KMS-11 (cell line): ENCODE data around the gene KCNF1.
A peak's percentile ranks its signal among the peaks of the same experiment; 100 is the strongest.

Source experiments
- H2AFZ ChIP-seq: fragments of 200-600 bp; sonication (generic); 2 replicates; pipeline ENCODE4 v1.6.1; 2016; ENCODE audit warnings: antibody characterized with exemption, mixed run types, low read depth
- H3K27ac ChIP-seq: fragments of 200-600 bp; sonication (generic); 2 replicates; pipeline ENCODE4 v1.6.1; 2016; ENCODE audit warnings: mild to moderate bottlenecking, mixed run types
- H3K27me3 ChIP-seq: fragments of 200-600 bp; sonication (generic); 2 replicates; pipeline ENCODE4 v1.6.1; 2017; ENCODE audit warnings: mild to moderate bottlenecking, low read depth, mixed run types, moderate library complexity; ENCODE audit not compliant: insufficient read depth
- H3K36me3 ChIP-seq: fragments of 200-600 bp; sonication (generic); 2 replicates; pipeline ENCODE4 v1.6.1; 2017; ENCODE audit warnings: mild to moderate bottlenecking, mixed run types; ENCODE audit not compliant: insufficient read depth
- H3K4me1 ChIP-seq: fragments of 200-600 bp; sonication (generic); 2 replicates; pipeline ENCODE4 v1.6.1; 2016; ENCODE audit warnings: mild to moderate bottlenecking, low read depth, mixed run types; ENCODE audit not compliant: poor library complexity, severe bottlenecking
- H3K4me2 ChIP-seq: fragments of 200-600 bp; sonication (generic); 2 replicates; pipeline ENCODE4 v1.7.0; 2016; ENCODE audit warnings: mild to moderate bottlenecking, mixed run types
- H3K4me3 ChIP-seq: fragments of 200-600 bp; sonication (generic); IDR thresholded peaks from 2 replicates; pipeline ENCODE4 v1.6.1; 2017; ENCODE audit warnings: low read depth, low read length, mixed read lengths; ENCODE audit not compliant: insufficient read depth
- H3K79me2 ChIP-seq: fragments of 200-600 bp; sonication (generic); 2 replicates; pipeline ENCODE4 v1.6.1; 2016; ENCODE audit warnings: low read depth, mixed run types; ENCODE audit not compliant: insufficient read depth
- H3K9ac ChIP-seq: fragments of 200-600 bp; sonication (generic); 2 replicates; pipeline ENCODE4 v1.6.1; 2016; ENCODE audit warnings: mild to moderate bottlenecking, mixed run types
- H4K20me1 ChIP-seq: fragments of 200-600 bp; sonication (generic); 2 replicates; pipeline ENCODE4 v1.6.1; 2016; ENCODE audit warnings: mild to moderate bottlenecking, mixed run types; ENCODE audit not compliant: insufficient read depth
- TF ChIP-seq, protein P1 (sequence below): fragments of 200-600 bp; sonication (generic); conservative IDR thresholded peaks from 2 replicates; pipeline ENCODE4 v1.6.1; 2017; ENCODE audit warnings: low read depth, mild to moderate bottlenecking, antibody characterized with exemption, low read length, moderate library complexity, mixed read lengths

KCNF1 gene

GRCh38 chr2:10905862-10906143, 5.9 kb upstream of the KCNF1 start:
- no peak overlapping the region for H2AFZ ChIP-seq
- no peak overlapping the region for H3K9ac ChIP-seq
- no peaks in the 10 kb centered on the region for H3K4me1 ChIP-seq
- H3K4me2 ChIP-seq: no peak overlapping the region
- H3K36me3 ChIP-seq: no peaks in the 10 kb centered on the region
- no peaks in the 10 kb centered on the region for H4K20me1 ChIP-seq
- H3K27me3 ChIP-seq: no peaks in the 10 kb centered on the region
- no peaks in the 10 kb centered on the region for H3K79me2 ChIP-seq
- TF ChIP-seq, protein P1, sequence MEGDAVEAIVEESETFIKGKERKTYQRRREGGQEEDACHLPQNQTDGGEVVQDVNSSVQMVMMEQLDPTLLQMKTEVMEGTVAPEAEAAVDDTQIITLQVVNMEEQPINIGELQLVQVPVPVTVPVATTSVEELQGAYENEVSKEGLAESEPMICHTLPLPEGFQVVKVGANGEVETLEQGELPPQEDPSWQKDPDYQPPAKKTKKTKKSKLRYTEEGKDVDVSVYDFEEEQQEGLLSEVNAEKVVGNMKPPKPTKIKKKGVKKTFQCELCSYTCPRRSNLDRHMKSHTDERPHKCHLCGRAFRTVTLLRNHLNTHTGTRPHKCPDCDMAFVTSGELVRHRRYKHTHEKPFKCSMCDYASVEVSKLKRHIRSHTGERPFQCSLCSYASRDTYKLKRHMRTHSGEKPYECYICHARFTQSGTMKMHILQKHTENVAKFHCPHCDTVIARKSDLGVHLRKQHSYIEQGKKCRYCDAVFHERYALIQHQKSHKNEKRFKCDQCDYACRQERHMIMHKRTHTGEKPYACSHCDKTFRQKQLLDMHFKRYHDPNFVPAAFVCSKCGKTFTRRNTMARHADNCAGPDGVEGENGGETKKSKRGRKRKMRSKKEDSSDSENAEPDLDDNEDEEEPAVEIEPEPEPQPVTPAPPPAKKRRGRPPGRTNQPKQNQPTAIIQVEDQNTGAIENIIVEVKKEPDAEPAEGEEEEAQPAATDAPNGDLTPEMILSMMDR: no peak
- H3K4me3 ChIP-seq: no peak overlapping the region
- H3K27ac ChIP-seq: no peak overlapping the region

GRCh38 chr2:10906926-10907625, 4.7 kb upstream of the KCNF1 start:
- Histone ChIP-seq H2AFZ (no peak overlapping the region), H3K4me3 (no peak overlapping the region), H3K36me3 (no peaks in the 10 kb centered on the region), H3K27ac (no peak overlapping the region), H3K4me1 (no peaks in the 10 kb centered on the region), H4K20me1 (no peaks in the 10 kb centered on the region), H3K4me2 (no peak overlapping the region), H3K9ac (no peak overlapping the region), H3K79me2 (no peaks in the 10 kb centered on the region), H3K27me3 (no peaks in the 10 kb centered on the region)
- TF ChIP-seq, protein P1: no peak

- Histone ChIP-seq H3K27me3 (no peaks in the 10 kb centered on the region), H3K36me3 (no peaks in the 10 kb centered on the region), H3K79me2 (no peaks in the 10 kb centered on the region), H3K4me2 (no peak overlapping the region), H2AFZ (no peak overlapping the region), H3K27ac (no peak overlapping the region), H4K20me1 (no peaks in the 10 kb centered on the region), H3K9ac (no peak overlapping the region), H3K4me3 (no peak overlapping the region), H3K4me1 (no peaks in the 10 kb centered on the region)
- TF ChIP-seq, protein P1: no peak
Observed at GRCh38 chr2:10908195-10908594, 3.5 kb upstream of the KCNF1 start.

GRCh38 chr2:10909050-10909995, 2.4 kb upstream of the KCNF1 start:
- Histone ChIP-seq H3K4me3 (no peak overlapping the region), H3K36me3 (no peaks in the 10 kb centered on the region), H4K20me1 (no peaks in the 10 kb centered on the region), H3K9ac (no peak overlapping the region), H2AFZ (no peak overlapping the region), H3K4me1 (no peaks in the 10 kb centered on the region), H3K27ac (no peak overlapping the region), H3K4me2 (no peak overlapping the region), H3K27me3 (no peaks in the 10 kb centered on the region), H3K79me2 (no peaks in the 10 kb centered on the region)
- TF ChIP-seq, protein P1: peak; percentile 54; the same call in 1 of the 2 replicates
